ENCODE results near the gene KIAA1671.
A peak's percentile ranks its signal among the peaks of the same experiment; 100 is the strongest.

Gene KIAA1671

DNA sequence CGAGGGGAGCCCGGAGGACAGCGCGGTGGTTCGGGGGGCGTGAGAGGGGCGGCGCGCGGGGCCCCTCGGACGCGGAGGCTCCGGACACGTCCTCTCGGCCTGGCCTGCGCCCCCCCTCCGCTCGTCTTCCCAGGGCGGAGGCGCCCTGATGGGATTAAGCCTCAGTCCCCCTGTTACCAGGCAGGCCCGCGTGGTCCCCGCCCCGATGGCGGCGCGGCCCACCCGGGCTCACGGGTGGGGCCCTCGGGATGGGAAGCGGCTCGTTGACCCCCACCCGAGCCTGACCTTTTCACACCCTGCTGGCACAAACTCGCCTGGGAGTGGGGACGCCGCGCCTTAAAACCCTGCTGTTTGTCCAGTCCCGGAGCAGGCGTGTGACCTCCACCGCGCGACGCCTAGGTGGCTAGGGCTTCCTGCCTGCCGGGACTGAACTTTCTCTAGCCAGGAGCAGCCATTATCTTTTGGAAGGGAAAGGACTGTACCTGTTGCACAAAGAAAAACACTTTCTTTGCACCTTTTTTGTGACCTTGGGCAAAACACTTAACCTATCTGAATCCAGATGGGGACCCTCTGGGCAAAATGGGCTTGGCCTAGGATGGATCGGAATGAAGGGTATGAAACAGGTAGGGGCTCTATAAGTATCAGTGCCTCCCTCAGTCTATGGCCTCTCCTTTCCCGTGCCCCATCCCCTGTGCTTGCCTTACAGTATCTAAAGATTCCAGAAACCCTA is 1.0 kb downstream of the KIAA1671 start:
- DNase-seq: no peak

DNA sequence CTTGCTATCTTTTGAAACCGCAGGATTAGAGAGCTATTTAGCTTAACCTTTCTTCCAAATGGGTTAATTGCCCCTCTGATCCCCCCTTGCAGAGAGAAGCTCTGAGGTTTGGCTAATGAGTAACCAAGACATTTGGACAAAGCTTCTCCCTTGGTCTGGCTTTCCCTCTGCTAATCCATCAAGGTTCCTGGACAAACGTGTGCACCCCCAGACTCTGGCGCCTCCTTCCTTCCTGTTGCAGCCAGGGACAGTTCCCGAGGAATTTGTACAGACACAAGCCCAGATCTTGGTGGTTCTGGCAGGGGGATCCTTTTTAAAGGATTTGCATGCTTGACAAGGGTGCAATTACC is 1.6 kb downstream of the KIAA1671 start:
- DNase-seq: no peak

- DNase-seq: no peak
Observed at GRCh38 chr22:24954856-24955255, 2.3 kb downstream of the KIAA1671 start.

- DNase-seq: no peak
Observed at GRCh38 chr22:24957043-24957442, 4.5 kb downstream of the KIAA1671 start.

DNA sequence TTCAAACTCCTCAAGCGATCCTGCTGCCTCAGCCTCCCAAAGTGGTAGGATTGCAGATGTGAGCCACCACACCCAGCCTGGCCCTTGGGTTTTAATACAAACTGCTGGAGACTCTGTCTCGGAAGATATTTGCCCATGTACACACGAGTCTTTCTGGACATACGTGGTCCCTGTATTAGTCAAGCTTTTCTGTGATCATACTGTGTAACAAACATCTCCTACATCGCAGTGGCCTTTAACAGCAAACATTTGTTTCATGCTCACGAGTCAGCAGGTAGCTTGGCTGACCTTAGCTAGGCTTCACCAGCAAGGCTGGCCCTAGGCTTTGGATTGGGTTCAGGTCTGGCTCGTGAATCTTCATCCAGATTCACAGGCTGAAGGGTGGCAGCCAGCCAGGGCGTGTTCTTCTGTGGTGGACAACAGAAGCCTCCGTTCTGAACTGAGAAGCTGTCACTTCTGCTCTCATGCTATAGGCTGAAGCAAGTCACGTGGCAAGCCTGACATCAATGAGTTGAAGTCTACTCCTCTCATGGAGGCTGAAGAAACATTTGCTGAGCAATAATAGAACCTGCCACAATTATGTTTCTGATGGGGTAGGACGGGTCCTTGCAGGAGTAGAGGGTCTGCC is 8.8 kb downstream of the KIAA1671 start:
- DNase-seq: no peak

GRCh38 chr22:24962094-24962493 is 9.6 kb downstream of the KIAA1671 start:
- DNase-seq: no peak

DNA sequence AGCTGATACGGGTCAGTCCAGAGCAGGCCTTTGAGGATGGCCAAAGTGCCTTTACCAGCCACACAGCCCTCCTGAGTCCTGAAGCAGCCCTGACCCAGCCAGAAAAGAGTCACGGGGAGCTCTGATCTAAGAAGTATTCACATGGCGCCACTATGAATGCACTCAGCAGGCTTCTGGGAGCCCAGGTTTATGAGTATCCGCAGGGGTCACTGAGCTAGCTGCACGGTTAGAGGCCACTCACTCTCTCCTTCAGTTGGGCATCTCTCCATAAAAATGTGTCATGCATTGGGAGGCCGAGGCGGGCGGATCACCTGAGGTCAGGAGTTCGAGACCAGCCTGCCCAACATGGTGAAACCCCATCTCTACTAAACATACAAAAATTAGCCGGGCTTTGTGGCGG is 10.3 kb downstream of the KIAA1671 start:
- DNase-seq: no peak

- no peak for DNase-seq
Observed at GRCh38 chr22:24964441-24964840, 11.9 kb downstream of the KIAA1671 start.

- DNase-seq: no peak
Observed at GRCh38 chr22:24965822-24966626, 13.5 kb downstream of the KIAA1671 start.

GRCh38 chr22:24968066-24968561 is 15.6 kb downstream of the KIAA1671 start:
- no peak for DNase-seq

DNA sequence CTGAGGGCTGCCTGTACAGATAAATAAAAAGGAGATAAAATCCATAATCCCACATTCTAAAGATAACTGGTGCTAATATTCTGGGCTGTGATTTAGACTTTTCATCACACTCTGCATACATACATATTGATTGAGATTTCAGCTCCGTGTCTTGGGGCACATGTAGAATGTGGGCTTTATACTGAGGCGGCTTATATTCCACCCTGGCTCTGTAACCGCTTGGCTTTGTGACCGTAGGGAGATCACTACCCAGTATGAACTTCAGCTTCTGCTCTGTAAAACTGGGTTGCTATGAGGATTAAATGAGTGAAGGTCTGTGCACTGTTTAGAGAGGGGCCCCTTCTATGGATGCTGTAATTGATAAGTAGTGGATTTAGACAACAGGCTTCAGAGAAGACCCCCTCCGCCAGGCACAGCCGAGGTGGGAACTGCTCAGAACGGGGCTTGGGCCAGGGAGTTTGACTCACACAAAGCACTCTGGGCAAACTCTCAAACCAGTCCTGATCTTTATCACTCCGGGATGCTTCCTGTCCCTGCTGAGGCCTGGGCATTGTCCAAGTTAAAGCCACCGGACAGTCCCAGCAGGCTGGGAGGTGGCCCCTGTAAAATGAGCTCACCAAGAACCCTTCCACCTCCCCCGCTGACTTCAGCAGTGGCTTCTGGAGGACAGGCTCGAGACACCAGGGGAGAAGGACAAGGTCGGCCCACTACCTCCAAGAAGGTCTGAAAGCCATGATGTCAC is 17.2 kb downstream of the KIAA1671 start:
- no peak for DNase-seq

DNA sequence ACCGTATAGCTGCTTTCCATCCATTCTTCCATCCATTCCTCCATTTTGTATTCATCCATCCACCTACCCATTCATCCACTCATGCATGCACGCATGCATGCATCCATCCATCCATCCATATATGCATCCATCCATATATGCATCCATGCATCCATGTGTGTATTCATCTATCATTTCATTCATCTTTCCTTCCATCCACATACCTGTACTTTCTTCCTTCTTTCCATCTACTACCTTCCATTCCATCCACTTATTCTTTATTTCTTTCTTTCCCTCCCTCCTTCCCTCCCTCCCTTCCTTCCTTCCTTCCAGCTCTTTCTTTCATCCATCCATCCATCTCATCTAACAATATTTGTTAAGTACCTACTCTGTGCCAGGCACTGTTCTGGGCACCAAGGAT is 19.9 kb downstream of the KIAA1671 start:
- no peak for DNase-seq

- DNase-seq: no peak
Observed at GRCh38 chr22:24973872-24974271, 21.4 kb downstream of the KIAA1671 start.

DNA sequence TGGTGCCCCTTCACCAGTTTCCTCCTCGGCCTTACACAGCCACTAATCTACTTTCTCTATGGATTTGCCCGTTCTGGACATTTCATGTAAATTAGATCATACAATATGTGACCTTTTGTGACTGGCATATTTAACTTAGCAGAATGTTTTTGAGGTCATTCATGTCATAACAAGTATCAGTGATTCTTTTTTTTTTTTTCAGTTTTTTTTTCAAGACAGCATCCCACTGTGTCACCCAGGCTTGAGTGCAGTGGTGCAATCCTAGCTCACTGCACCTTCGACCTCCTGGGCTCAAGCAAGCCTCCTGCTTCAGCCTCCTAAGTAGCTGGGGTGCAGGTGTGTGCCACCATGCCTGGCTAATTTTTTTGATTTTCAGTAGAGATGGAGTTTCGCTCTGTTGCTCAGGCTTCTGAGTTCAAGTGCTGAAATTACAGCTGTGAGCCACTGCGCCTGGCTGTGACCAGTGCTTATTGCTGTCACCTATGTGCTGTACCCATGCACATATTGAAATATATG is 22.7 kb downstream of the KIAA1671 start:
- no peak for DNase-seq

- no peak for DNase-seq
Observed at GRCh38 chr22:24975813-24976341, 23.4 kb downstream of the KIAA1671 start.

GRCh38 chr22:24976442-24977218 is 24.1 kb downstream of the KIAA1671 start:
- no peak for DNase-seq

GRCh38 chr22:24977370-24978221 is 25.1 kb downstream of the KIAA1671 start:
- DNase-seq: peak; percentile 45 to 67

DNA sequence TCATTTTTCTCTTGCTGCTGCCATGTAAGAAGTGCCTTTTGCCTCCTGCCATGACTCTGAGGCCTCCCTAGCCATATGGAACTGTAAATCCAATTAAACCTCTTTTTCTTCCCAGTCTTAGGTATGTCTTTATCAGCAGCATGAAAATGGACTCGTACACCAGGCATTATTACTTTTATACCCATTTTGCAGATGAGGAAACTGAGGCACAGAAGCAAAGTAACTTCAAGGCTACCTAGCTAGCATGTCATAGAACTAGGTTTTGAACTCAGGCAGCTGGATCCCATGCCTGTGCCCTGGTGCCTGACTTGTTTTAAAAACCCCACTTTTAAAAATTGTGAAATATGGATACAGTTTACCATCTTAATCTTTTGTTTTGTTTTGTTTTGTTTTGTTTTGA is 25.8 kb downstream of the KIAA1671 start:
- DNase-seq: no peak

DNA sequence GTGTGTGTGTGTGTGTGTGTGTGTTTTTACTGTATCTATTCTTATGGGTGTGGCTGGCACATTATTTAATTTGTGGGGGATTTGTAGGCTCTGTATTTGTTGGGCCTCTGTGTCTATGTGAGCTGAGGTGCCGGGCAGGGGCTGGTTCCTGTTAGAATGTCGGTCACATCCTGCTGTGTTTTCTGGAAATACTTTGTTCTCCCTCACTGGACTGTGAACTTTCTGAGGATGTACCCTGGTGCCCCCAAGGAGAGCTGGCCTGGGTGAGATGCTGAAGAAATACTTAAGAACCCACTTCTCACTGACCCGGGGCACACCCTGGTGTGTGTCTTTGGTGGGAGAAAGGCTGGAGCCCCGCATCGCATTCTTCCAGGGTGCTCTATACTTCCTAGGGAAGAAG is 28.6 kb downstream of the KIAA1671 start:
- no peak for DNase-seq

DNA sequence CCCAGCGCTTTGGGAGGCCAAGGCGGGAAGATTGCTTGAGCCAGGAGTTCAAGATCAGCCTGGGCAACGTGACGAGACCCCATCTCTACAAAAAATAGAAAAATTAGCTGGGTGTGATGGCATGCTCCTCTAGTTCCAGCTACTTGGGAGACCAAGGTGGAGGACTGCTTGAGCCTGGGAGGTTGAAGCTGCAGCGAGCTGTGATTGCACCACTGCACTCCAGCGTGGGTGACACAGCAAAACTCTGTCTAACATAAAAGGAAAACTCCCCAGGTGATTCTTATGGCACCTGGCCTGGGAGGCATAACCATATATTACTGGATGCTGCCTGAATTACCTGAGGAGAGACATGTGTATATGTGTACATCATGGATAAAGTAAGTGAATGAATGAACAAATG is 29.1 kb downstream of the KIAA1671 start:
- DNase-seq: no peak

Measured in NCI-H2081 (cell line).